SIG-M5 (cell line): ENCODE measurements around the gene ABHD2.
"Not testable (repeated sequence)": the region's sequence is repeated elsewhere in the genome, so short reads cannot be mapped to it uniquely, and the experiment has no call there.

Source experiments
- DNase-seq: peaks from one replicate; lab custom pipeline; 2025; lab: John Stamatoyannopoulos, UW

The ABHD2 gene

GRCh38 chr15:89120479-89121000, 32.3 kb downstream of the ABHD2 start:
- DNase-seq: not testable (repeated sequence)

- DNase-seq: no peak
Observed at GRCh38 chr15:89121414-89121813, 33.2 kb downstream of the ABHD2 start.

- DNase-seq: no peak
Observed at GRCh38 chr15:89122505-89123180, 34.4 kb downstream of the ABHD2 start.

- no peak for DNase-seq
Observed at GRCh38 chr15:89123181-89123525, 34.9 kb downstream of the ABHD2 start.

GRCh38 chr15:89125088-89125826, 37.0 kb downstream of the ABHD2 start:
- no peak for DNase-seq

GRCh38 chr15:89126009-89126408, 37.8 kb downstream of the ABHD2 start:
- DNase-seq: no peak

GRCh38 chr15:89127054-89127702, 38.9 kb downstream of the ABHD2 start:
- no peak for DNase-seq

GRCh38 chr15:89128320-89129122, 40.3 kb downstream of the ABHD2 start:
- DNase-seq: no peak

GRCh38 chr15:89129123-89129815, 41.0 kb downstream of the ABHD2 start:
- DNase-seq: no peak

- no peak for DNase-seq
Observed at GRCh38 chr15:89129816-89130134, 41.5 kb downstream of the ABHD2 start.

- DNase-seq: no peak
Observed at GRCh38 chr15:89130201-89130600, 41.9 kb downstream of the ABHD2 start.

- no peak for DNase-seq
Observed at GRCh38 chr15:89131731-89132130, 43.5 kb downstream of the ABHD2 start.

GRCh38 chr15:89132611-89133507, 44.6 kb downstream of the ABHD2 start:
- DNase-seq: no peak

- DNase-seq: not testable (repeated sequence)
Observed at GRCh38 chr15:89135387-89136077, 47.3 kb downstream of the ABHD2 start.

GRCh38 chr15:89136078-89136806, 48.0 kb downstream of the ABHD2 start:
- no peak for DNase-seq

GRCh38 chr15:89136818-89137772, 48.8 kb downstream of the ABHD2 start:
- DNase-seq: no peak

- no peak for DNase-seq
Observed at GRCh38 chr15:89137926-89138325, 49.7 kb downstream of the ABHD2 start.

GRCh38 chr15:89138999-89139612, 50.9 kb downstream of the ABHD2 start:
- no peak for DNase-seq
